Activated CD8-positive, alpha-beta T cell treated with anti-CD3 and anti-CD28 coated beads for 36 hours (primary cell): ENCODE measurements around the gene SBNO2. TPM values are rescaled to one million over a fixed set of nuclear protein-coding genes. Genes with fewer than 3 reads are reported as not detected.

Experiments used
- ATAC-seq: fragments of 200-7000 bp; cut with Tn5 transposase; one replicate; pipeline ENCODE4 v1.10.0; 2021; ENCODE audit warnings: mild to moderate bottlenecking, moderate library complexity
- CTCF ChIA-PET: fragments of 350-600 bp; sonication (Branson Sonifier 250); formaldehyde crosslinking; loops from one replicate; lab custom pipeline; 2021; ENCODE audit warnings: antibody characterized with exemption; lab: Charles Lee
- POLR2A ChIA-PET: fragments of 350-600 bp; sonication (Branson Sonifier 250); formaldehyde crosslinking; loops from one replicate; lab custom pipeline; 2021; ENCODE audit warnings: antibody characterized with exemption; lab: Charles Lee
- DNase-seq: peaks from one replicate; pipeline ENCODE4 v3.0.0-alpha.2; 2020
- H3K27ac Mint-ChIP-seq: one replicate; pipeline ENCODE4 v1.8.0; 2021; ENCODE audit warnings: mild to moderate bottlenecking, mixed read lengths
- H3K27me3 Mint-ChIP-seq: one replicate; pipeline ENCODE4 v1.8.0; 2021; ENCODE audit warnings: mixed read lengths
- H3K36me3 Mint-ChIP-seq: one replicate; pipeline ENCODE4 v1.8.0; 2021; ENCODE audit warnings: low read depth, mixed read lengths
- H3K4me1 Mint-ChIP-seq: one replicate; pipeline ENCODE4 v1.8.0; 2021; ENCODE audit warnings: low read depth, mixed read lengths
- H3K4me3 Mint-ChIP-seq: one replicate; pipeline ENCODE4 v1.8.0; 2021; ENCODE audit warnings: mild to moderate bottlenecking, moderate library complexity, mixed read lengths
- H3K9me3 Mint-ChIP-seq: one replicate; pipeline ENCODE4 v1.8.0; 2021; ENCODE audit warnings: mixed read lengths
- CTCF ChIP-seq: fragments of 200-600 bp; IDR thresholded peaks from one replicate; pipeline ENCODE4 v1.8.0; 2022; ENCODE audit warnings: antibody characterized with exemption, mild to moderate bottlenecking
- intact Hi-C: fragments of 100-400 bp; cut with micrococcal nuclease; formaldehyde crosslinking; loops from one replicate; pipeline ENCODE4 v1.10.0; 2022
- total RNA-seq, 2 experiments: library from RNA; stranded (reverse); gene quantifications; one replicate each; pipeline ENCODE4 v1.2.3, GENCODE V29; 2021

Gene SBNO2
- total RNA-seq, 2 experiments from 2014 or later, result 41.7 to 42.0 TPM

GRCh38 chr19:1123885-1124677 lies 50.0 kb downstream of the SBNO2 start:
- H3K36me3 Mint-ChIP-seq, result peaks cover 22% of the 10 kb centered on the region
- no peaks in the 10 kb centered on the region for H3K27me3 Mint-ChIP-seq
- no peak overlapping the region for H3K4me3 Mint-ChIP-seq
- H3K4me1 Mint-ChIP-seq, result peaks cover 3% of the 10 kb centered on the region
- no peak for DNase-seq
- no peak overlapping the region for H3K27ac Mint-ChIP-seq
- intact Hi-C loops, result no loop called here
- ChIA-PET CTCF (interaction anchor here (2.3 kb wide), 1 partner anchor 11 kb away, joined by 11 read pairs; no protein-coding TSS in a partner anchor), POLR2A (interaction anchor here (0.5 to 3.3 kb wide), 7 partner anchors 7 to 145 kb away, joined by 3 to 11 read pairs (median 4); partner anchors contain the start of gene CIRBP)
- no peak for ATAC-seq
- no peaks in the 10 kb centered on the region for H3K9me3 Mint-ChIP-seq
- TF ChIP-seq CTCF, result no peak

GRCh38 chr19:1123381-1123780 lies 50.7 kb downstream of the SBNO2 start:
- Mint-ChIP-seq H3K36me3 (peaks cover 22% of the 10 kb centered on the region), H3K4me1 (peaks cover 3% of the 10 kb centered on the region), H3K4me3 (no peak overlapping the region), H3K27ac (no peak overlapping the region), H3K27me3 (no peaks in the 10 kb centered on the region), H3K9me3 (no peaks in the 10 kb centered on the region)
- ATAC-seq (no peak), DNase-seq (no peak)
- intact Hi-C loops, result no loop called here
- ChIA-PET CTCF (interaction anchor here (2.3 kb wide), 1 partner anchor 10 kb away, joined by 11 read pairs; no protein-coding TSS in a partner anchor), POLR2A (interaction anchor here (0.6 to 3.3 kb wide), 7 partner anchors 7 to 81 kb away, joined by 3 to 11 read pairs (median 4); no protein-coding TSS in a partner anchor)
- TF ChIP-seq CTCF, result no peak

- intact Hi-C loops, result no loop called here
- ATAC-seq (peak; percentile 77), DNase-seq (peak; percentile 62)
- POLR2A ChIA-PET, result interaction anchor here (0.6 to 3.3 kb wide), 7 partner anchors 8 to 82 kb away, joined by 3 to 11 read pairs (median 4); no protein-coding TSS in a partner anchor
- H3K9me3 Mint-ChIP-seq, result no peaks in the 10 kb centered on the region
- H3K27me3 Mint-ChIP-seq, result no peaks in the 10 kb centered on the region
- CTCF ChIA-PET, result interaction anchor here (2.3 kb wide), 1 partner anchor 10 kb away, joined by 11 read pairs; no protein-coding TSS in a partner anchor
- no peak overlapping the region for H3K4me3 Mint-ChIP-seq
- H3K27ac Mint-ChIP-seq, result no peak overlapping the region
- peaks cover 3% of the 10 kb centered on the region for H3K4me1 Mint-ChIP-seq
- peaks cover 24% of the 10 kb centered on the region for H3K36me3 Mint-ChIP-seq
- TF ChIP-seq CTCF, result no peak
Measured at GRCh38 chr19:1122972-1123363, 51.1 kb downstream of the SBNO2 start.

- Mint-ChIP-seq H3K9me3 (no peaks in the 10 kb centered on the region), H3K4me3 (no peak overlapping the region), H3K4me1 (peaks cover 3% of the 10 kb centered on the region), H3K27ac (no peak overlapping the region), H3K27me3 (no peaks in the 10 kb centered on the region), H3K36me3 (peaks cover 24% of the 10 kb centered on the region)
- TF ChIP-seq CTCF, result no peak
- ATAC-seq (peak; percentile 8), DNase-seq (no peak)
- POLR2A ChIA-PET, result interaction anchor here (0.6 to 3.3 kb wide), 5 partner anchors 8 to 20 kb away, joined by 3 to 11 read pairs (median 4); no protein-coding TSS in a partner anchor
- CTCF ChIA-PET, result interaction anchor here (2.3 kb wide), 1 partner anchor 9 kb away, joined by 11 read pairs; no protein-coding TSS in a partner anchor
- intact Hi-C loops, result no loop called here
Measured at GRCh38 chr19:1122021-1122971, 51.8 kb downstream of the SBNO2 start.
